Brain microvascular endothelial cell (primary cell): ENCODE data around the gene CTCFL.
"Not testable (repeated sequence)": the region's sequence is repeated elsewhere in the genome, so short reads cannot be mapped to it uniquely, and the experiment has no call there.

ENCODE experiments used
- DNase-seq: peaks from one replicate; pipeline ENCODE4 v3.0.0-alpha.2; 2020
- H3K27ac ChIP-seq: fragments of 250-450 bp; sonication (Bioruptor Pico); 2 replicates; pipeline ENCODE4 v1.5.1; 2020; ENCODE audit warnings: mild to moderate bottlenecking, moderate library complexity
- H3K27me3 ChIP-seq: fragments of 250-450 bp; sonication (Bioruptor Pico); replicated peaks from 2 replicates; pipeline ENCODE4 v1.5.1; 2020; ENCODE audit warnings: mild to moderate bottlenecking
- H3K36me3 ChIP-seq: fragments of 250-450 bp; sonication (Bioruptor Pico); replicated peaks from 2 replicates; pipeline ENCODE4 v1.5.1; 2020; ENCODE audit warnings: mild to moderate bottlenecking
- H3K4me3 ChIP-seq: 2 replicates; pipeline ENCODE4 v1.5.1; 2011; ENCODE audit warnings: low read depth, mild to moderate bottlenecking, control low read depth, low read length, moderate library complexity
- in situ Hi-C: cut with HindIII; loops from 2 replicates; pipeline ENCODE4 v1.10.0; 2017; ENCODE audit warnings: low sequenced_read_pairs, low pct_ligation_motif_present
- TF ChIP-seq, protein P1 (sequence below): IDR thresholded peaks from 2 replicates; pipeline ENCODE4 v1.5.1; 2011; ENCODE audit warnings: low read depth, mild to moderate bottlenecking, moderate library complexity, low read length, control low read depth, inconsistent platforms; ENCODE audit errors: missing control alignments

CTCFL gene

DNA sequence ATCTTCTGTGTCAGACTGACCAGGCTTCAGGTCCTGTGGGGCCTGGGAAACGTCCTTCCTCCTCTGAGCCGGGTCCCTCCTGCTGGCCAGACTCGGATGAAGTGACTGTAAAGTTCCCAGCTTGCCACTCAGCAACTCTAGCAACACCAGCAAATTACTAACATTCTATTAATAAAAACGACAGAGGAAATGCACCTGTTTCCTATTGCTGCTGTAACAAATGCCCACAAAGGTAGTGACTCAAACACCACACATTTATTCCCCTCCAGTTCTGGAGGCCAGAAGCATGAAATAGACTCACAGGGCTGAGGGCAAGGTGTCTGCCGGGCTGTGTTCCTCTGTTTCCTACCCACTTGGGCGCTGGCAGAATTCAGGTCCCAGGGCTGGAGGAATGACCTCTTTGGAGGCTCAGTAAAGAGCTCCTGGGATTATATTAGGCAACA, 48.8 kb downstream of the CTCFL start:
- Histone ChIP-seq H3K4me3 (no peak overlapping the region), H3K27me3 (no peaks in the 10 kb centered on the region), H3K36me3 (no peaks in the 10 kb centered on the region), H3K27ac (no peak overlapping the region)
- no peak for DNase-seq
- TF ChIP-seq, protein P1, sequence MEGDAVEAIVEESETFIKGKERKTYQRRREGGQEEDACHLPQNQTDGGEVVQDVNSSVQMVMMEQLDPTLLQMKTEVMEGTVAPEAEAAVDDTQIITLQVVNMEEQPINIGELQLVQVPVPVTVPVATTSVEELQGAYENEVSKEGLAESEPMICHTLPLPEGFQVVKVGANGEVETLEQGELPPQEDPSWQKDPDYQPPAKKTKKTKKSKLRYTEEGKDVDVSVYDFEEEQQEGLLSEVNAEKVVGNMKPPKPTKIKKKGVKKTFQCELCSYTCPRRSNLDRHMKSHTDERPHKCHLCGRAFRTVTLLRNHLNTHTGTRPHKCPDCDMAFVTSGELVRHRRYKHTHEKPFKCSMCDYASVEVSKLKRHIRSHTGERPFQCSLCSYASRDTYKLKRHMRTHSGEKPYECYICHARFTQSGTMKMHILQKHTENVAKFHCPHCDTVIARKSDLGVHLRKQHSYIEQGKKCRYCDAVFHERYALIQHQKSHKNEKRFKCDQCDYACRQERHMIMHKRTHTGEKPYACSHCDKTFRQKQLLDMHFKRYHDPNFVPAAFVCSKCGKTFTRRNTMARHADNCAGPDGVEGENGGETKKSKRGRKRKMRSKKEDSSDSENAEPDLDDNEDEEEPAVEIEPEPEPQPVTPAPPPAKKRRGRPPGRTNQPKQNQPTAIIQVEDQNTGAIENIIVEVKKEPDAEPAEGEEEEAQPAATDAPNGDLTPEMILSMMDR: no peak
- in situ Hi-C loops: no loop called here

DNA sequence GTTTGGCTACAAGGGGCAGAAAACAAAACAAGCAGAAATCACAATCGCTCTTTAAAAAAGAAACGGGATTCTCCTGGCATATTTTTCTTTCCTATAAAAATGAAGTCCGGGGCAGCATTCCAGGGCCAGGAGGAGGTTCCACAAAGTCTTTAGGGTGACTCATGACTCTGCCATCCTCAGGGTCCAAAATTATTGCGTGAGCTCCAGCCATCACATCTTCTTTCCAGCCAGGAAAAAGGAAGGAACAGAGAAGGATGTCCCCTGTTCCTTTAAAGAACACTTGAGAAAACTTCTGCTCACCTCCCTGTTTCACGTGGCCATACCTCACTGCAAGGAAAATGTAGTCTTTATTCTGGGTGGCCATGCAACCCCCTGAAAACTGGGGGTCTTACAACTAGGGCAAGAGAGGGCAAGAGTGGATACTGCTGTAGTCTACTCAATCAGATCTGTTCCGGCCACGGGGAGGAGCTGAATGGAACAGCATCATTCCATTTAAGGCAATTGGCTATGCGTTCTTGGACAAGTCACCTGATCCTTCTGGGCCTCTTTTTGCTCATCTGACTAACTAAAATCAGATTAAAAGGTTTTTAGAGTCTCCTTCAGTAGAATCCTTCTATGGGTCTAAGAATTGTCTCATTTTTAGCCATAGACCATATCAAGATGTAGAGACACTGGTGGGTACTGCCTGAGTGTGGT, 49.4 kb downstream of the CTCFL start:
- Histone ChIP-seq H3K36me3 (no peaks in the 10 kb centered on the region), H3K27me3 (peaks cover 3% of the 10 kb centered on the region), H3K4me3 (no peak overlapping the region), H3K27ac (no peak overlapping the region)
- no peak for DNase-seq
- TF ChIP-seq, protein P1: no peak
- in situ Hi-C loops: no loop called here

DNA sequence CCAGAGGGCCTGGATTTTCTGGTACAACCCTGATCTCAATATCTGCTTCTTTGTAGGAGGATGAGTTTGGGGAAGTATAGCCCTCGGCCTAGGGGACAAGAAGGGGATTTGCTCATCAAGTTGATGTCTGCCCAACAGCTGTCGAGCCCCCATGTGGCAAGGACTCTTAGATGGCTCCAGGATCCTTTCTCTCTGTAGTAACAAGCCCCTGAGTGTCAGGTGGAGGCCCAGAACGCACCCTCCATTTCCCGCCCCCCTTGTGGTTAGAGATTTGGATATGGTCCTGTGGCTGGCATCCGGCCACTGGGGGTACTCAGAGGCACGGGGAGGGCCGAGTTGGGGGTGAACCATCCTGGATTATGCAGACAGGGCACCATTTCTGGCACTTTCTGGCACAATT, 50.1 kb downstream of the CTCFL start:
- no peaks in the 10 kb centered on the region for H3K36me3 ChIP-seq
- TF ChIP-seq, protein P1: no peak
- no peak overlapping the region for H3K4me3 ChIP-seq
- DNase-seq: no peak
- peaks cover 5% of the 10 kb centered on the region for H3K27me3 ChIP-seq
- H3K27ac ChIP-seq: no peak overlapping the region
- in situ Hi-C loops: no loop called here

DNA sequence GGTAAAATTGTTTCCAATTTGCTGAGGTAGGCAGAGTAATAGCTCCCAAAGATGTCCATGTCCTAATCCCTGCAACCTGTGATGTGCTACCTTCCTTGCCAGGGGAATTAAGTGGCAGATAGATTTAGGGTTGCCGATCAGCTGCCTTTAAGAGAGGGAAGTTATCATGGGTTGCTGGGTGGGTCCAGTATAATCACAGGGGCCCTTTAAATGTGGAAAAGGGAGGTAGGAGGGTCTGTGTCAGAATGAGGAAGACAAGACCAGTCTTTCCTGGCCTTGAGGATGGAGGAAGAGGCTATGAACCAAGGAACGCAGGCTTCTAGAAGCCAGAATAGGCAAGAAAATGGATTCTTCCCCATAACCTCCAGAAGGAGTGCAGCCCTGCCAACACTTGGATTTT, 50.7 kb downstream of the CTCFL start:
- Histone ChIP-seq H3K27me3 (peaks cover 9% of the 10 kb centered on the region), H3K4me3 (no peak overlapping the region), H3K27ac (no peak overlapping the region), H3K36me3 (no peaks in the 10 kb centered on the region)
- TF ChIP-seq, protein P1: no peak
- DNase-seq: no peak
- in situ Hi-C loops: no loop called here

DNA sequence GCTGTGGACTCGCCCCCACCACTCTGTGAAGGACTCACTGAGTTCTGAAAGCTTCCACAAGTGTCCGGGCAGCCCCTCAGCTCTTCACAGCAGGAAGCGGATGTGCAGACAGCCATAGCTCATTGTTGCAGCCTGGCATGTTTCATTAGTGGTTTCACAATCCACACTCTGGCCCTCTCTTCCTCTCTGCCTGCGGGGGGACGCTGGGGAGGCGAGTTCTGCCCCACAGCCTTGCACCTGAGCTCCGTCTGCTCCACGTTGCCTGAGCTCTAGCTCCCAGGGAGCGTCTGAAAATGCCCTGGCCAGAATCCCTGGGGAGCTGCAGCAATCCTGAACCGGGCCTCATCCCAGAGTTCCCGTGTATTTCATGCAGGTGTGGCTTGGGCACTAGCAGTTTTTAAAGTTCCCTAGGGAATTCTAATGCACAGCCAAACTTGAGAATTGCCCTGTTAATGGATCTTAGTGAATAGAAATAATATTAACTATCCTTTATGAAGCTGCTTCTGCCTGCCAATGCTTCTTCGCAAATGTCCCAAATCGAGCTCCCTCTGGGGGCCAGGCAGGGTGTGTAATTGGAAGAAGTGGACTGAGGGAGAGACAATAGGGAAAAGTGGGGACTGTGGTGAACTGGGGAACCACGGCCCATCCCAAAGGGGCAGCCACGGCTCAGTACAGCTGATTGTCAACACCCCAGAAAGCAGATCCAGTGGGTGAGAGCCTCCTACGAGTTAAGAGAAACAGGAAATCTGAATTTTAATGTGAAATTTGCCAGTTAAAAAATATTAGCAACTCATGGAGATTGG, 51.5 kb downstream of the CTCFL start:
- H3K4me3 ChIP-seq: no peak overlapping the region
- H3K27ac ChIP-seq: no peak overlapping the region
- H3K36me3 ChIP-seq: no peaks in the 10 kb centered on the region
- TF ChIP-seq, protein P1: peak; percentile 11
- no peak for DNase-seq
- peaks cover 9% of the 10 kb centered on the region for H3K27me3 ChIP-seq
- in situ Hi-C loops: no loop called here

DNA sequence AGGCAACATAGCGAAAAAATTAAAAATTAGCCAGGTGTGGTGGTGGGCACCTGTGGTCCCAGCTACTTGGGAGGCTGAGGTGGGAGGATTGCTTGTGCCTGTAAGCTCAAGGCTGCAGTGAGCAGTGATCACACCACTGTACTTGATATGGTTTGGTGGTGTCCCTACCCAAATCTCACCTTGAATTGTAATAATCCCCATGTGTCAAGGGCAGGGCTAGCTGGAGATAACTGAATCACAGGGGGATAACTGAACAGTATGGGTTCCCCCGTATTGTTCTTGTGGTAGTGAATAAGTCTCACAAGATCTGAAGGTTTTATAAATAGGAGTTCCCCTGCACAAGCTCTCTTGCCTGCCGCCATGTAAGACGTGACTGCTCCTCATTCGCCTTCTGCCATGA, 52.5 kb downstream of the CTCFL start:
- DNase-seq, H3K27ac ChIP-seq, H3K36me3 ChIP-seq, H3K27me3 ChIP-seq, H3K4me3 ChIP-seq, in situ Hi-C loops: not testable (repeated sequence)
